HG03159 (cell line): ENCODE measurements around the gene HELZ.

Source experiments
- ATAC-seq: cut with Tn5 transposase; IDR thresholded peaks from one replicate; pipeline ENCODE4 v1.9.1; 2021; ENCODE audit warnings: mild to moderate bottlenecking, moderate library complexity; ENCODE audit not compliant: unreplicated experiment

Gene HELZ

DNA sequence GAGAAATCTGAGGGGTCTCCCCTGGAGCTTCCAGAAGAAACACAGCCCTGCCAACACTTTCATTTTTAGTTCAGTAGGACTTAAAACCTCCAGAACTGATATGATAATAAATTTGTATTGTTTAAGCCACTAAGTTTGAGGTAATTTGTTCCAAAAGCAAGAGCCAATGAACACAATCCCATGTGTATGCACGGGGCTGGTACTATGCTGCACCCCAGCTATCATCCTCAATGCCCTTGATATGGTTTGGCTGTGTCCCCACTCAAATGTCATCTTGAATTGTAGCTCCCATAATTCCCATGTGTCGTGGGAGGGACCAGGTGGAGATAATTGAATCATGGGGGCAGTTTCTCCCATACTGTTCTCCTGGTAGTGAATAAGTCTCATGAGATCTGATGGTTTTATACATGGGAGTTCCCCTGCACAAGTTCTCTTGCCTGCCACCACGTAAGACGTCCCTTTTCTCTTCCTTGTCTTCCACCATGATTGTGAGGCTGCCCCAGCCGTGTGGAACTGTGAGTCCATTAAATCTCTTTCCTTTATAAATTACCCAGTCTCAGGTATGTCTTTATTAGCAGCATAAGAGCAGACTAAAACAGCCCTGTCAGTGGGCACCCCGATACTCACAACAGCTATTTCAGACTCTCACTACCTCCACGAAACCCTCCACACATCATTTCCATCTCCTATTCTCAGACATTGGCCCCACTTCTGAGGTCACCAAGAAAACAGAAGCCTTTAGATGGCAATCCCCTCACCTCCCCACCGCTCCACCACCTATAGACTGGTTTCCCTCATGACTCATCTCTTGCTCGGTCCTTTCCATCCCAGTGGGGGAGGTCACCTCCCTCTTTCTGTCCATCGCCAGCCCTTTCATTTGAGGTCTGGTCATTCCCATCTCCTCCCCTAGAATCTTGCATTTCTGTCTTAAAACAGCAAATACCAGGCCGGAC, 209.6 kb downstream of the HELZ start:
- ATAC-seq, result no peak

DNA sequence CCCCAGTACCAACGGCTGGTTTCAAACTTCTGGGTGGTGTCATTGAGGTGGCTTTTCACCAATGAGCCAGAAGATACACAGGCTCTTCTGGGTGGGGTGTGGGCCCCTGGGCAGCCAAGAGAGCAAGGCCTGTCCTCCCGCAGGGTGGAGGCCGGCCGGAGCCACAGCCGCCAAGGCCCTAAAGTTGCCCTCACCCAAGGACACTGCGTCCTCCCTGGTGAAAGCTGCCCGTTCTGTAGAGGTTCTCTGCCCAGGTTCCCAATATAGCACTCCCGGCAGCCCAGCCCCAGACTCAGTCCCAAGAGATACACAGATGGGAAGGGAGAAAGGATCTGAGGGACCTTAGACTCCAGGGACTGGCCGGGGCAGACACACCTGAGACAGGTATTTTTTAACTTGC, 211.4 kb downstream of the HELZ start:
- ATAC-seq, result no peak

DNA sequence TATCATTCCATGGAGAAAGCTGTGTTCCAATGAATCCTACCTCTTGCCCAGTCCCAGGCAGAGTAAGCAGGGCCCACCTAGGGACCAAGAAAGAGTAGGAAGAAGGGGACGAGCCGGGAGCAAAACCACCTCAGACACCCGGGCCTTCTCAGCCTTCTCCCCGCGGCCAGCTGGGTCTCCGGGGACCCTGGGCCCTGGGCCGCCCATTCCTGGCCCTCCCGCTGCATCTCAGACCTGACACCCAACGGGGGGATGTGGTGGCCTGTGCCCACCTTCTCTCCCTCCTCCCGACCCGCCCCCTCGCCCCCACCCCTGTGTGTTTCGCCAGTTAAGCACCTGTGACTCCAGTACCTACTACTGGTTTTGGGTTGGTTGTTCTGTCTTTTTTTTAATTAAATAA, 212.0 kb downstream of the HELZ start:
- no peak for ATAC-seq

DNA sequence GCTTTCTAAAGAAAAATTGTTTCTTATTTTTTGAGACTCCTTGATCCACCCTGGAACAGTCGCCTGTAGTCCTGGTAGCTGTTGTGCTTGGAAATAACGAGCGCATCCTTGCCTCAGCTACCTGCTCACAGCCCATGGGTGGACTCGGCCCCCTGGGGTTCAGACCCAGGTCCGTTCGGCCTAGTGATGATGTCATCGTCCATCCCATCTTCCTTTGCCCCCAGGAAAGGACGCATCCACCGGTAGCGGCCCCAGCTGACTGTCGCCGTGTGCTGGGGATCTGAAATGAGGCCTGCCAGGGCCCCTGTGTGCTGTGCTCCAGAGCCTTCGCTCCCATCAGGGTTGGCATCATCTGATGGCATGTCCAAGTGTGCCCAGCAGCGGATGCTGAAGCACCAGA, 212.6 kb downstream of the HELZ start:
- no peak for ATAC-seq

DNA sequence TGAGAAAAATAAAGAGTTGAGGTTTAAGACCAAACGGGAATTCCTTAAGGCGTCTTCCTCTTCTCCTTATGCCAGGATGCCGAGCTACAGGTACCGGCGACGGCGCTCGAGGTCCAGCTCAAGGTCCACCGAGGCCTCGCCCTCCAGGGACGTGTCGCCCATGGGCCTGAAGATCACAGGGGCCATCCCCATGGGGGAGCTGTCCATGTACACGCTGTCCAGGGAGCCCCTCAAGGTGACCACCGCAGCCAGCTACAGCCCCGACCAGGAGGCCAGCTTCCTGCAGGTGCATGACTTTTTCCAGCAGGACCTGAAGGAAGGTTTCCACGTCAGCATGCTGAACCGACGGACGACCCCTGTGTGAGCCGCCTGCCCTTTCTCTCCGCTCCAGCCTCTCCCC, 214.4 kb downstream of the HELZ start:
- no peak for ATAC-seq

DNA sequence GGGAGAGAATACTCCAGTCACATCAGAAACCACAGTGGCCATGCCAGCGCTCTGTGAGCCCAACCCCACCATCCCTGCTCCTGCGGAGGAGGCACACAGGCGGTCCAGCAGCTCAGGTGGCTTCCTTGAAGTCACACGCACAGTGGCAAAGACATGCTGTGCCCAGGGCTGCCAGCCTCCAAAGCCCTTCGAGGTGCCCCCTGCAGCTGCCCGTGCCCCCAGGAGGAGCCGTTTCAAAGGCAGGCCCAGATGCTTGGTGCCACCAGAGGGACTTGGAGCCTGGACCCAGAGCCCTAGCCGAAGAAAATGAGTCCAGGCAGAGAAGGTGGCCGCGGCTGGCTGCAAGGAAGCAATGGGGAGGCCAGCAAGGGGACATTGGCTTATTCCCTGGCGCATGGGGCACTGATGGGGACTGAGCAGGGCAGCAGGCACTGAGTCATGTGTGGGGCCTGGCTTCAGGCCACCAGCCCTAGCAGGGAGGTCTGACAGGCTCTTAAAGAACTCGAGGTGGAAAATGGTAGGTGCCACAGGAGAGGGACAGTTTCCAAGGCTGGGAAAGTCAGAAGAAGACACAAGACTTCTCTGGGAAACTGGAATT, 217.9 kb downstream of the HELZ start:
- no peak for ATAC-seq

DNA sequence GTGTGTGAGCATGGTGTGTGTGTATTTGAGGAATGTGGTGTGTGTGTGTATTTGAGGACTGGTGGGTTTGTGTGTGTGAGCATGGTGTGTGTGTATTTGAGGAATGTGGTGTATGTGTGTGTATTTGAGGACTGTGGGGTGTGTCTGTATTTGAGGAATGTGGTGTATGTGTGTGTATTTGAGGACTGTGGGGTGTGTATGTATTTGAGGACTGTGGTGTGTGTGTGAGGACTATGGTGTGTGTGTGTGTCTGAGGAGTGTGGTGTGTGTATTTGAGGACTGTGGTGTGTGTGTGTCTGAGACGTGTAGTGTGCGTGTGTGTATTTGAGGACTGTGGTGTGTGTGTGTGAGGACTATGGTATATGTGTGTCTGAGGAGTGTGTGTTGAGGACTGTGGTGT, 218.7 kb downstream of the HELZ start:
- ATAC-seq, result no peak

DNA sequence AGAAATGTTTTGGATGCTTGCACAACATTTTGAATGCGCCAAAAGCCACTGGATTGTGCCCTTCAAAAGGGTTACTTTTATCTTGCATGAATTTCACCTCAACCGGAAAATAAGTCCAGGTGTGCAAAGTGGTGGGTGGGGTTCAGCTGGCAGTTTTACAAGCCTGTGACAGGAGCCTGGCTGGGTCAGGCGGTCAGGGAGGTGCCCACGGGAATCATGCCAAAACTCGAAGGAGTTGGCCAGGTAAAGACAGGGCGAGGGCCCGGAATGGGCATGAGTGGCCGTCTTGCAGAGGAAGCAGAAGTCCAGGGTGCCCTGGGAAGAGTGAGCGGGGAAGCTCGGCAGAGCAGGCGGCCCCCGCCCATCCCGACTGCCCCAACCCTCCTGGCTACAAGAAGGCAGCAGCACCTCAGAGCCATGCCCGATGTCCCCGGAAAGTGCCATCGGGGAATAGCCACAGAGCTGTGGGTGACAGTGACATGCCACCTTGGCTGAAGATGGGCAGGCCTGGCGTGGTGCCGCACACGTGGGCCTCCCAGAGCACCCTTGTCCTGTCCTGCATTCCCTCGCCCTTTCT, 219.7 kb downstream of the HELZ start:
- no peak for ATAC-seq

DNA sequence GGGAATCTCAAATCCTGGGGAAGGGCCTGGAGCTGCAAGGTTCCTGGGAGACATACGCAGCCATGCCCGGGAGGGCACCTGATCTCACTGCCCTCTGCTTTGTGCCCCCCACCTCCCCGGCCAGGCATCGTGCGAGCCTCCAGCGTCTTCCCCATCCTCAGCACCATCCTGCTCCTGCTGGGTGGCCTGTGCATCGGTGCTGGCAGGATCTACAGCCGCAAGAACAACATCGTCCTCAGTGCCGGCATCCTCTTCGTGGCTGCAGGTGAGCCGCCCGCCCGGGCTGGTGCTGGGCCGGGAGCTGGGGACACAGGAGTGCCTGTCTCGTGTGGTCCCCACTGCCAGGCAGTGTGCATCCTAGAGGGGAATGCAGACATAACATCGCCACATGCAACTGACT, 220.3 kb downstream of the HELZ start:
- no peak for ATAC-seq

DNA sequence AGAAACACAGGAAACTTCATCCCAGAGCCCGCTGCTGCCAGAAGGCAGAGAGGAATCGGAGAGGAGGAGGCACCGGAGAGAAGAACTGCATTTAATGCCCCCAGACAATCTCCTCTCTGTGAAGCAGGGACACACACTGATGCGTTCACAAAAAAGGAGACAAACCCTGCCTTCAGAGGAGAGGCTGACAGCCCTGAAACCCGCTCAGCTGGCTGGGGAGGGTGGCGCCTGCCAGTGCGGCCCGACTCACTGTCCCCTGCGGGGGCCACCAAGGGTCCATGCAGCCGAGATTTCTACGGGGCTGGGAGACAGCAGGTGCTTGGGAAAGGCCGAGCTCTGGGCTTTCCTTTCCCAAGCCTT, 222.6 kb downstream of the HELZ start:
- no peak for ATAC-seq

DNA sequence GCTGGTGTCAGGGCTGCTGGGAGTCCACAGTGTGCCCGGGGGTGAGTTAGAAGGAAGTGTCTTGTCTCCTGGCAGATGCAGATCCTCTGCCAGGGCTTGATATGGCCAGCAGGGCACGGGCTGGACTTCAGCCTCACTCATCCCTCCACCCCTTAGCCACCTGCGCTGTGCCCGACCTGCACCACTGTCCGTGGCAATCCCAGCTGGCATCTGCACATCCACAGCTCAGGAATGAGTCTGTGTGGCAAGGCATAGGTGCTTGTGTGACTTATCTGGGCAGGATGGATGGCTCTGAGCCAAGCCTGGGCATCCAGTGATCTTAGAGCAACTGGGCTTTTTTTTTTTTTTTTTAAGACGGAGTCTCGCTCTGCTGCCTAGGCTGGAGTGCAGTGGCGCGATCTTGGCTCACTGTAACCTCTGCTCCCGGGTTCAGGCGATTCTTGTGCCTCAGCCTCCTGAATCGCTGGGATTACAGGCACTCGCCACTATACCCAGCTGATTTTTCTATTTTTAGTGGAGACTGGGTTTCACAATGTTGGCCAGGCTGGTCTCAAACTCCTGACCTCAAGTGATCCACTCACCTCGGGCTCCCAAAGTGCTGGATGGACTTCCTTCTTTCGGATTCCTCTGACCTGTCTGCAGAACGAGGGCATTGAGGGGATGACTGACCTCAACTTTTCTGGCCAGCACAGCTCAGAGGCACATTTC, 223.1 kb downstream of the HELZ start:
- no peak for ATAC-seq

DNA sequence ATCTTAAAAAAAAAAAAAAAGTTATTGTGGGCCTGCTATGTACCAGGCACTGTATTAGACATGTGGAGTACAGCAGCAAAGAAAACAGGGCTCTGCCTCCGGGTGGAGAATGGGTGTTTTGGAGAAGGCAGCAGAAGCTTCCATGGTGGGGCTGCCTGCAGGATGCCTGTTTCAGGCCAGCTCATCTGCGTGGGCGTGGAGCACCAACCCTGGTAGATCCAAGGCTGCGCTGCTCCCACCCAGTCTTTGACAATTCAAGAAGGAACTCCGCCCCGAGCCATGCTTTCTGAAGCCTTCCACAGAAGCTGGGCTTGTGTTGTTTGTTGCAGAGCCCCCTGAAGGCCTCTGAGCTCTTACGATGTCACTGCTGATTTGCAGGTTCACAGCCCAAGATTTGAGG, 223.8 kb downstream of the HELZ start:
- ATAC-seq, result no peak
